DND-41 (cell line): ENCODE data around the gene MITF.

Experiments used
- CTCF ChIP-seq: IDR thresholded peaks from 2 replicates; pipeline ENCODE4 v1.5.1; 2012; ENCODE audit warnings: borderline replicate concordance, low read length, moderate library complexity, mild to moderate bottlenecking; ENCODE audit not compliant: poor library complexity, severe bottlenecking; ENCODE audit errors: extremely low read depth
- EZH2 ChIP-seq: IDR thresholded peaks from 3 replicates; pipeline ENCODE4 v1.6.1; 2012; ENCODE audit warnings: borderline replicate concordance, low read depth, mild to moderate bottlenecking, moderate library complexity, low read length, inconsistent platforms; ENCODE audit not compliant: severe bottlenecking

DNA sequence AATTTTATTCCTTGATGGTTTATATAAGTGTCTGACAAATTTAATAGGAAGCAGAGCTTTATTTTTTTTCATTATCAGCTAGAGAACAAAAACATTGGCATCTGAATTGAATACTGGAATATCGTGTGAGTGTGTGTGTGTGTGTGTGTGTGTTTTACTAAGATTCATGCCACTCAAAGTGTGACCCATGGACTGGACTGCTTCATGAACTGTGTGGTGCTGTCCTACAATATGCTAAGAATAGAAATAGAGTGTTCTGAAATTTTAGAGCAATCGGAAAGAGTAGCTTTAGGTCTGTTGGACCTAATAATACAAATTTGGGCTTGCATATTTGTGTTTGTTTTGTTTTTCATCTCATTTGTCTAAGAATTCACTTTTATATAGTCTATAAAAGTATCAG, 89.6 kb downstream of the MITF start:
- TF ChIP-seq CTCF (no peak), EZH2 (no peak)
